SK-N-SH (cell line): ENCODE results near the gene ZFP36L1.

Experiments
- CHD2 ChIP-seq: fragments of 150-350 bp; IDR thresholded peaks from 2 replicates; pipeline ENCODE4 v1.6.1; 2018; ENCODE audit warnings: low read length; ENCODE audit not compliant: partially characterized antibody
- FOXJ3 ChIP-seq: sonication (generic); formaldehyde crosslinking; IDR thresholded peaks from 2 replicates; pipeline ENCODE4 v1.5.1; 2020; ENCODE audit warnings: mild to moderate bottlenecking, missing genetic modification reagents
- JUND ChIP-seq: IDR thresholded peaks from 2 replicates; pipeline ENCODE4 v1.4.0; 2012
- TF ChIP-seq, protein P1 (sequence below): IDR thresholded peaks from 2 replicates; pipeline ENCODE4 v1.4.0; 2012; ENCODE audit warnings: low read depth
- TF ChIP-seq, protein P2 (sequence below): fragments of 200-600 bp; sonication (generic); IDR thresholded peaks from 2 replicates; pipeline ENCODE4 v1.6.1; 2017; ENCODE audit warnings: antibody characterized with exemption, mild to moderate bottlenecking, moderate library complexity

DNA sequence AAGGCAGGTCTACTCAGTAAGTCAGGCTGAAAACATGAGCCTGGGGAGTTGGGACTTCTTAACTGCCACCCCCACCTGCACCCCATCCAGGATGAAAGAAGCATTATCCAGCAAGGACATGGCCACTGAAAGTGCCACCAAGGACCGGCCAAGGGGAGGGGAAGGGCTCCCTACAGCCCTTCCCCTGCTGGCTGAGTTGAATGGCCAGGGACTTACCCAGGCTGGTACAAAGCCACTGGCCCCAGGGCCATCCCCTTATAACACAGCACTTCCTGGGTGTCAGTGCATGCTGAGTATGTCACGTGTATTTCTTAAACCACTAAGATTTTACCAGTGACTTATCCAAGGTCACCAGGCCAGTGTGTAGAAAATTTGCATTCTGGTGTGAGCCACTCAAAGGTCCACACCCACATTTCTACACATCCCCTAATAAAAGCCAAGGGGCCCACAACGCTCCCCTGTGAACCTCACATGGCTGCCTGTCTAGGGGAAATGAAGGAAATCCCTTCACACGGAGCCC is 29.3 kb upstream of the ZFP36L1 start:
- TF ChIP-seq CHD2 (no peak), FOXJ3 (CRISPR knock-in tag) (no peak), JUND (no peak)
- TF ChIP-seq, protein P1, sequence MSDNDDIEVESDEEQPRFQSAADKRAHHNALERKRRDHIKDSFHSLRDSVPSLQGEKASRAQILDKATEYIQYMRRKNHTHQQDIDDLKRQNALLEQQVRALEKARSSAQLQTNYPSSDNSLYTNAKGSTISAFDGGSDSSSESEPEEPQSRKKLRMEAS: no peak
- TF ChIP-seq, protein P2, sequence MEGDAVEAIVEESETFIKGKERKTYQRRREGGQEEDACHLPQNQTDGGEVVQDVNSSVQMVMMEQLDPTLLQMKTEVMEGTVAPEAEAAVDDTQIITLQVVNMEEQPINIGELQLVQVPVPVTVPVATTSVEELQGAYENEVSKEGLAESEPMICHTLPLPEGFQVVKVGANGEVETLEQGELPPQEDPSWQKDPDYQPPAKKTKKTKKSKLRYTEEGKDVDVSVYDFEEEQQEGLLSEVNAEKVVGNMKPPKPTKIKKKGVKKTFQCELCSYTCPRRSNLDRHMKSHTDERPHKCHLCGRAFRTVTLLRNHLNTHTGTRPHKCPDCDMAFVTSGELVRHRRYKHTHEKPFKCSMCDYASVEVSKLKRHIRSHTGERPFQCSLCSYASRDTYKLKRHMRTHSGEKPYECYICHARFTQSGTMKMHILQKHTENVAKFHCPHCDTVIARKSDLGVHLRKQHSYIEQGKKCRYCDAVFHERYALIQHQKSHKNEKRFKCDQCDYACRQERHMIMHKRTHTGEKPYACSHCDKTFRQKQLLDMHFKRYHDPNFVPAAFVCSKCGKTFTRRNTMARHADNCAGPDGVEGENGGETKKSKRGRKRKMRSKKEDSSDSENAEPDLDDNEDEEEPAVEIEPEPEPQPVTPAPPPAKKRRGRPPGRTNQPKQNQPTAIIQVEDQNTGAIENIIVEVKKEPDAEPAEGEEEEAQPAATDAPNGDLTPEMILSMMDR: no peak
